Measurements from ENCODE around the gene SQSTM1.
A peak's percentile ranks its signal among the peaks of the same experiment; 100 is the strongest.
"Not testable (repeated sequence)": the region's sequence is repeated elsewhere in the genome, so short reads cannot be mapped to it uniquely, and the experiment has no call there.

SQSTM1 gene

GRCh38 chr5:179868541-179868940 lies 47.8 kb downstream of the SQSTM1 start:
- H3K9me3 Mint-ChIP-seq = no peaks in the 10 kb centered on the region
- H3K27me3 Mint-ChIP-seq (ENCODE audit: low read depth, poor library complexity) = peaks cover 6% of the 10 kb centered on the region
- TF ChIP-seq CTCF (IDR thresholded peaks at IDR 0.05) = no peak
- peaks cover 39% of the 10 kb centered on the region for H3K4me1 Mint-ChIP-seq
- H3K36me3 Mint-ChIP-seq (ENCODE audit: low read depth) = peaks cover 25% of the 10 kb centered on the region
- H3K4me3 Mint-ChIP-seq = no peak overlapping the region
- H3K27ac Mint-ChIP-seq = peak overlapping the region; percentile 83
- DNase-seq = no peak

GRCh38 chr5:179869101-179869500 lies 48.4 kb downstream of the SQSTM1 start:
- Mint-ChIP-seq H3K4me1 (peaks cover 39% of the 10 kb centered on the region), H3K9me3 (no peaks in the 10 kb centered on the region), H3K4me3 (no peak overlapping the region), H3K27me3 (ENCODE audit: low read depth, poor library complexity) (peaks cover 6% of the 10 kb centered on the region), H3K36me3 (ENCODE audit: low read depth) (peaks cover 19% of the 10 kb centered on the region), H3K27ac (peak overlapping the region; percentile 69)
- no peak for DNase-seq
- TF ChIP-seq CTCF (IDR thresholded peaks at IDR 0.05) = no peak

- H3K4me3 Mint-ChIP-seq = no peak overlapping the region
- H3K4me1 Mint-ChIP-seq = peaks cover 39% of the 10 kb centered on the region
- no peak for DNase-seq
- H3K27ac Mint-ChIP-seq = peak overlapping the region; percentile 72
- peaks cover 6% of the 10 kb centered on the region for H3K27me3 Mint-ChIP-seq (ENCODE audit: low read depth, poor library complexity)
- H3K9me3 Mint-ChIP-seq = no peaks in the 10 kb centered on the region
- H3K36me3 Mint-ChIP-seq (ENCODE audit: low read depth) = peaks cover 18% of the 10 kb centered on the region
- TF ChIP-seq CTCF (IDR thresholded peaks at IDR 0.05) = no peak
Observed at GRCh38 chr5:179869641-179870402, 49.1 kb downstream of the SQSTM1 start.

- Mint-ChIP-seq H3K27ac (peak overlapping the region; percentile 95), H3K9me3 (no peaks in the 10 kb centered on the region), H3K36me3 (ENCODE audit: low read depth) (peaks cover 18% of the 10 kb centered on the region), H3K27me3 (ENCODE audit: low read depth, poor library complexity) (peaks cover 6% of the 10 kb centered on the region), H3K4me1 (peaks cover 39% of the 10 kb centered on the region), H3K4me3 (no peak overlapping the region)
- TF ChIP-seq CTCF (IDR thresholded peaks at IDR 0.05) = peak; percentile 46
- peak; percentile 53 for DNase-seq
Observed at GRCh38 chr5:179870403-179870903, 49.7 kb downstream of the SQSTM1 start.

- Mint-ChIP-seq H3K36me3 (ENCODE audit: low read depth) (peaks cover 18% of the 10 kb centered on the region), H3K27ac (peak overlapping the region; percentile 95), H3K4me3 (no peak overlapping the region), H3K27me3 (ENCODE audit: low read depth, poor library complexity) (peaks cover 6% of the 10 kb centered on the region), H3K9me3 (no peaks in the 10 kb centered on the region), H3K4me1 (peaks cover 39% of the 10 kb centered on the region)
- no peak for DNase-seq
- no peak for TF ChIP-seq CTCF (IDR thresholded peaks at IDR 0.05)
Observed at GRCh38 chr5:179870952-179871351, 50.2 kb downstream of the SQSTM1 start.

GRCh38 chr5:179871533-179871932 lies 50.8 kb downstream of the SQSTM1 start:
- not testable (repeated sequence) for H3K9me3 Mint-ChIP-seq; DNase-seq; H3K4me3 Mint-ChIP-seq; H3K27me3 Mint-ChIP-seq (ENCODE audit: low read depth, poor library complexity); H3K27ac Mint-ChIP-seq
- peaks cover 22% of the 10 kb centered on the region for H3K36me3 Mint-ChIP-seq (ENCODE audit: low read depth)
- peaks cover 39% of the 10 kb centered on the region for H3K4me1 Mint-ChIP-seq

All from nephron progenitor cell (in vitro differentiated cells).